ENCODE measurements around the gene CYP2W1. TPM values are rescaled to one million over a fixed set of nuclear protein-coding genes. Genes with fewer than 3 reads are reported as not detected.

Gene CYP2W1
- total RNA-seq, 1 donor from 2014 or later = not detected

DNA sequence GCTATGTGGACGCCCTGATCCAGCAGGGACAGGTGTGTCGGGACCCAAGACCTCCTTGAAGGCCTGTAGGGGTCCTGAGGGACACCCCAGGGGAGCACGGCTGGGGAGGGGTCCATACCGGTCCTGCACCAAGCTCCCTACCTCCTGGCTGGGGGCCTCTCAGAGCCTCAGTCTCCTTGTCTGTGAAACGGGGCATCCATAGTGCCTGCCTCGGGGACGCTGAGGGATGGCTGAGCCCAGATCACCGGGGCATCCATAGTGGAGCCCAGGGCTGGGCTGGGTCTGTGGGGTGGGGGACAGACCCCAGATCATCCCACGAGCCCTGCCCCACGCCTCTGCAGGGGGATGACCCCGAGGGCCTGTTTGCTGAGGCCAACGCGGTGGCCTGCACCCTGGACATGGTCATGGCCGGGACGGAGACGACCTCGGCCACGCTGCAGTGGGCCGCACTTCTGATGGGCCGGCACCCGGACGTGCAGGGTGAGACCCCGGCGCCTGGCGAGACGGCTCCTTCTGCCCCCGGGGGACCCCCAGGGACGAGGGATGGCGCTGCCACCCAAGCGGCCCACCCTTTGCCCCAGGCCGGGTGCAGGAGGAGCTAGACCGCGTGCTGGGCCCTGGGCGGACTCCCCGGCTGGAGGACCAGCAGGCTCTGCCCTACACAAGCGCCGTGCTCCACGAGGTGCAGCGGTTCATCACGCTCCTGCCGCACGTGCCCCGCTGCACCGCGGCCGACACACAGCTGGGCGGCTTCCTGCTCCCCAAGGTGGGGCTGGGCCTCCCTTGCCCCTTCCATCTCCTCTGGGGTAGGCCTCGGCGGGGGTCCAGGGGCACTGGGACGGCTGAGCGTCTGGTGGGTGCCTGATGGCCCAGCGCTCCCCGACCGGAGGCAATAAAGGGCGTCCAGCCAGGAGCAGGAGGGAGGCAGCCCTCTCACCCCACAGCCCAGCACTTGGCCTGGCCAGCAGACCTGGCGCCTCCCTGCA, 4.1 kb downstream of the CYP2W1 start:
- Histone ChIP-seq H3K9me3 (no peaks in the 10 kb centered on the region), H3K4me1 (no peaks in the 10 kb centered on the region), H3K27me3 (peaks cover 12% of the 10 kb centered on the region), H3K27ac (no peak overlapping the region), H3K36me3 (no peaks in the 10 kb centered on the region), H3K4me3 (no peak overlapping the region)
- no peak for TF ChIP-seq CTCF (IDR thresholded peaks at IDR 0.05)
- no peak for DNase-seq (ENCODE audit: low spot score in 2 of 2)
- intact Hi-C loops (cut with DNase I) = no loop called here

GRCh38 chr7:987909-988308, 4.9 kb downstream of the CYP2W1 start:
- intact Hi-C loops (cut with DNase I) = no loop called here
- H3K4me1 ChIP-seq = peaks cover 0 to 1% of the 10 kb centered on the region in 2 donors
- no peaks in the 10 kb centered on the region for H3K9me3 ChIP-seq
- H3K36me3 ChIP-seq = no peaks in the 10 kb centered on the region
- no peak overlapping the region for H3K27ac ChIP-seq
- H3K27me3 ChIP-seq = peaks cover 16% of the 10 kb centered on the region
- no peak for TF ChIP-seq CTCF (IDR thresholded peaks at IDR 0.05)
- H3K4me3 ChIP-seq = no peak overlapping the region
- DNase-seq (ENCODE audit: low spot score in 2 of 2) = no peak

DNA sequence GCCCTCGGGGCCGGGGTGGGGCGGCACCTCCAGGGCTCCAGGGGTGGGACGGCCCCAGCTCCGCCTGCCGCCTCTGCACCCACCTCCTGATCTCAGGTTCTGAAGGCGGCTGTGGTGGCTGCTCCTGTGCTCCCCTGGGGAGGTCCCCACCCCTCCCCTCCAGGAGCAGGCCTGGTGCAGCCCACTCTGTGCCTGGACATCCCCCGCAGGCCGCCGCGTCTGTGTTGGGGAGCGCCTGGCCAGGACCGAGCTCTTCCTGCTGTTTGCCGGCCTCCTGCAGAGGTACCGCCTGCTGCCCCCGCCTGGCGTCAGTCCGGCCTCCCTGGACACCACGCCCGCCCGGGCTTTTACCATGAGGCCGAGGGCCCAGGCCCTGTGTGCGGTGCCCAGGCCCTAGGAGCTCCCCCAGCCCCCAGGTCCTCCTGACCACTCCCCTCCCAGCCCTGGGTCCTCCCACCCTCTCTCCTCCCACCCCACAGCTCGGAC, 5.5 kb downstream of the CYP2W1 start:
- peaks cover 0 to 3% of the 10 kb centered on the region in 2 donors for H3K4me1 ChIP-seq
- H3K4me3 ChIP-seq = no peak overlapping the region
- H3K27me3 ChIP-seq = peaks cover 16% of the 10 kb centered on the region
- no peak overlapping the region for H3K27ac ChIP-seq
- intact Hi-C loops (cut with DNase I) = no loop called here
- H3K9me3 ChIP-seq = no peaks in the 10 kb centered on the region
- no peak for DNase-seq (ENCODE audit: low spot score in 2 of 2)
- no peak for TF ChIP-seq CTCF (IDR thresholded peaks at IDR 0.05)
- no peaks in the 10 kb centered on the region for H3K36me3 ChIP-seq

DNA sequence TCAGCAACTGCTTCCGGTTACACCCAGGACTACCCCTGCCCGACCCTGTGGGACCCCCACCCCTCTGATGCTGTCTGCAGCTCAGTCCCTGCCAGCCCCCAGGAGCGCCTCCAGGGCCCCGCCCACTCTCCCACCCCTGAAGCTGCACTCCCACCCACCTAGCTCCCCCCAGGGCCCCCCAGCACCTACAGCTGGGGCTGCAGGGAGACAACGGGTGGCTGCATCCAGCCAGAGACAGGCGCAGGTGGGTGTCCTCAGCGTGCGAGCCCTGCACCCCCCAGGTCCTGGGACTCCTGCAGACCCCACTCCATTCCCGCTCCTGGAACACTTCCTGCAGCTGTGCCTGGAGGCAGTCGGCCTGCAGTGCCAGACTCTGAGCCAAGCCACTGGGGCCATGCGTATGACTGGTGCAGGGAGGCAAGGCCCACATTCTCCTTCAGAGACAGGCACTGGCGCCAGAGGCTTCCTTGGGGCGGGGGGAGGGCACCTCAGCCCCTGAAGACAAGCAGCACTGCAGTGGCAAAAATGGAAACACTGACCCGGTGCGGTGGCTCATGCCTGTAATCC, 6.1 kb downstream of the CYP2W1 start:
- TF ChIP-seq CTCF (IDR thresholded peaks at IDR 0.05) = no peak
- Histone ChIP-seq H3K4me3 (no peak overlapping the region), H3K4me1 (peaks cover 0 to 3% of the 10 kb centered on the region in 2 donors), H3K36me3 (no peaks in the 10 kb centered on the region), H3K9me3 (no peaks in the 10 kb centered on the region), H3K27me3 (peaks cover 16% of the 10 kb centered on the region), H3K27ac (no peak overlapping the region)
- no peak for DNase-seq (ENCODE audit: low spot score in 2 of 2)
- intact Hi-C loops (cut with DNase I) = no loop called here

DNA sequence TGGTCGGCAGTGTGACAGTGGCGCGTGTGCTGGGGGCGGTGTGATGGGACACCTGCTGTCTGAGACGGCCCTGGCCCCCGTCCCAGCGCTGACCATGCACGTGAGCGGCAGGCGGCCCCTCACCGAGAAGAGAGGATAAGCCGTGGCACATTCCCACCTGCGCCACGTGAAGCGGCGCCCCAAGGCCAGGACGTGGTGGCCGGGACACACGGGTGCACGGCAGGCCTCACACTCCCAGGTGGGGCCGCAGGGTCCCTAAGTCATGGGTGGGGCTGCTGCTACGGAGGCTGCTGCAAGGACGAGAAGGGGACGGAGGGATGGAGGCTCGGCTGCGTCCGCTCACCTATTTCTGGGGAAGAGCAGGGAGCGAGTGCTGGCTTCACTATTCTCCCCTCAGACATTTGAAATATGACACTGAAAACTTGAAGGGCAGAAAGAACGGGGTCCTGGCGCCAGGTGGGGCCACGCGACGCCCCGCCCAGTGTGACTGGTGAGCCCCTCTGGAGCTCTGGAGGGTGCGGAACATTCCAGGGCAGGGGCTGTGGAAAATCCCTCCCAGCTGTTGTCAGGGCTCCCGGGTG, 7.5 kb downstream of the CYP2W1 start:
- Histone ChIP-seq H3K27me3 (peaks cover 16% of the 10 kb centered on the region), H3K4me3 (no peak overlapping the region), H3K36me3 (peaks cover 2 to 3% of the 10 kb centered on the region in 2 donors), H3K4me1 (peaks cover 0 to 3% of the 10 kb centered on the region in 2 donors), H3K9me3 (no peaks in the 10 kb centered on the region), H3K27ac (no peak overlapping the region)
- DNase-seq (ENCODE audit: low spot score in 2 of 2) = no peak
- intact Hi-C loops (cut with DNase I) = loop anchor here (5.0 kb wide), 1 partner anchor 187 kb away; no protein-coding TSS in a partner anchor
- TF ChIP-seq CTCF (IDR thresholded peaks at IDR 0.05) = no peak

Measured in ascending aorta (tissue), 2 donors.